Left lung (tissue), 10 donors: ENCODE results near the gene MYOCOS. TPM values are rescaled to one million over a fixed set of nuclear protein-coding genes. Genes with fewer than 3 reads are reported as not detected.

Source experiments
- ATAC-seq: fragments of 200-7000 bp; cut with Tn5 transposase; one replicate; pipeline ENCODE4 v1.9.1; 2020; ENCODE audit warnings: moderate library complexity
- DNase-seq, 4 donors: peaks; one replicate each; pipeline ENCODE4 v3.0.0-alpha.2; 2013 to 2020
- H3K27ac ChIP-seq, 2 donors: fragments of 200-600 bp; sonication (generic) in 1 of 2; one replicate each; pipeline versions ENCODE4 v1.5.0 to v1.8.0; 2020 to 2021
- H3K27me3 ChIP-seq, 2 donors: fragments of 200-600 bp; sonication (generic) in 1 of 2; one replicate each; pipeline versions ENCODE4 v1.5.0 to v1.8.0; 2020 to 2021
- H3K36me3 ChIP-seq, 2 donors: fragments of 200-600 bp; sonication (generic) in 1 of 2; one replicate each; pipeline versions ENCODE4 v1.5.0 to v1.8.0; 2020 to 2021
- H3K4me1 ChIP-seq, 2 donors: fragments of 200-600 bp; one replicate each; pipeline ENCODE4 v1.8.0; 2021
- H3K4me3 ChIP-seq, 2 donors: fragments of 200-600 bp; sonication (generic) in 1 of 2; one replicate each; pipeline versions ENCODE4 v1.5.0 to v1.8.0; 2020 to 2021; ENCODE audit warnings: mild to moderate bottlenecking in 1 of 2
- H3K9me3 ChIP-seq, 2 donors: fragments of 200-600 bp; sonication (generic) in 1 of 2; one replicate each; pipeline versions ENCODE4 v1.5.0 to v1.8.0; 2020 to 2021
- intact Hi-C, 2 donors: fragments of 100-400 bp; cut with DNase I; formaldehyde crosslinking; loops; one replicate each; pipeline versions ENCODE4 v1.11.2 to v1.14.2; 2022
- polyA plus RNA-seq, 6 donors: library from polyadenylated mRNA; unstranded; fragments of 120-200 nt; gene quantifications; one replicate each; pipeline ENCODE4 v1.2.1, GENCODE V29; 2013; ENCODE audit not compliant: insufficient read length in 6 of 6
- total RNA-seq, 2 donors: library from RNA; stranded (reverse); fragmentation: NEBNext Ultra II Directional; extraction: Animal tissue kit (Norgen Biotek cat#: 25700); gene quantifications; one replicate each; pipeline ENCODE4 v1.2.1, GENCODE V29; 2021
- TF ChIP-seq, protein P1 (sequence below), 2 donors: fragments of 200-600 bp; sonication (generic) in 1 of 2; IDR thresholded peaks; one replicate each; pipeline versions ENCODE4 v1.5.0 to v1.8.0; 2021; ENCODE audit warnings: antibody characterized with exemption in 2 of 2
- donor health status: DM: no; HTN: yes; CAD: no.
- donor health status: DM: no; HTN: no; CAD: no.

Gene MYOCOS
- total and polyA plus RNA-seq, 8 donors, result 0.13 to 0.31 (median 0.18) TPM; not detected in 2

- H3K27me3 ChIP-seq, result no peaks in the 10 kb centered on the region
- H3K27ac ChIP-seq, result no peak overlapping the region
- peaks cover 0 to 14% of the 10 kb centered on the region in 2 donors for H3K4me1 ChIP-seq
- H3K36me3 ChIP-seq, result no peaks in the 10 kb centered on the region
- no peak overlapping the region for H3K4me3 ChIP-seq
- intact Hi-C loops, result no loop called here
- H3K9me3 ChIP-seq, result no peaks in the 10 kb centered on the region
- no peak for ATAC-seq
- DNase-seq, result no peak
- TF ChIP-seq, protein P1, sequence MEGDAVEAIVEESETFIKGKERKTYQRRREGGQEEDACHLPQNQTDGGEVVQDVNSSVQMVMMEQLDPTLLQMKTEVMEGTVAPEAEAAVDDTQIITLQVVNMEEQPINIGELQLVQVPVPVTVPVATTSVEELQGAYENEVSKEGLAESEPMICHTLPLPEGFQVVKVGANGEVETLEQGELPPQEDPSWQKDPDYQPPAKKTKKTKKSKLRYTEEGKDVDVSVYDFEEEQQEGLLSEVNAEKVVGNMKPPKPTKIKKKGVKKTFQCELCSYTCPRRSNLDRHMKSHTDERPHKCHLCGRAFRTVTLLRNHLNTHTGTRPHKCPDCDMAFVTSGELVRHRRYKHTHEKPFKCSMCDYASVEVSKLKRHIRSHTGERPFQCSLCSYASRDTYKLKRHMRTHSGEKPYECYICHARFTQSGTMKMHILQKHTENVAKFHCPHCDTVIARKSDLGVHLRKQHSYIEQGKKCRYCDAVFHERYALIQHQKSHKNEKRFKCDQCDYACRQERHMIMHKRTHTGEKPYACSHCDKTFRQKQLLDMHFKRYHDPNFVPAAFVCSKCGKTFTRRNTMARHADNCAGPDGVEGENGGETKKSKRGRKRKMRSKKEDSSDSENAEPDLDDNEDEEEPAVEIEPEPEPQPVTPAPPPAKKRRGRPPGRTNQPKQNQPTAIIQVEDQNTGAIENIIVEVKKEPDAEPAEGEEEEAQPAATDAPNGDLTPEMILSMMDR (IDR thresholded peaks at IDR 0.05), result no peak
These were observed 20.2 kb downstream of the MYOCOS start for GRCh38 chr1:171642197-171642596.

GRCh38 chr1:171643156-171643555 lies 21.1 kb downstream of the MYOCOS start:
- H3K4me1 ChIP-seq, result peaks cover 0 to 14% of the 10 kb centered on the region in 2 donors
- no peaks in the 10 kb centered on the region for H3K36me3 ChIP-seq
- DNase-seq, result no peak
- H3K27me3 ChIP-seq, result no peaks in the 10 kb centered on the region
- no peak overlapping the region for H3K4me3 ChIP-seq
- no peak for ATAC-seq
- H3K27ac ChIP-seq, result peak overlapping the region in 1 of 2 donors; percentile 28
- no peaks in the 10 kb centered on the region for H3K9me3 ChIP-seq
- intact Hi-C loops, result no loop called here
- TF ChIP-seq, protein P1 (IDR thresholded peaks at IDR 0.05), result no peak

- H3K36me3 ChIP-seq, result no peaks in the 10 kb centered on the region
- TF ChIP-seq, protein P1 (IDR thresholded peaks at IDR 0.05), result peak; percentile 51 to 71
- no peak overlapping the region for H3K4me3 ChIP-seq
- H3K9me3 ChIP-seq, result no peaks in the 10 kb centered on the region
- H3K27ac ChIP-seq, result peak overlapping the region in 1 of 2 donors; percentile 20
- DNase-seq (peak in 3 of 4 donors; percentile 64 to 89 (median 65)), ATAC-seq (peak; percentile 96)
- intact Hi-C loops, result no loop called here
- no peaks in the 10 kb centered on the region for H3K27me3 ChIP-seq
- peaks cover 0 to 14% of the 10 kb centered on the region in 2 donors for H3K4me1 ChIP-seq
These were observed 22.9 kb downstream of the MYOCOS start for GRCh38 chr1:171644805-171645483.

DNA sequence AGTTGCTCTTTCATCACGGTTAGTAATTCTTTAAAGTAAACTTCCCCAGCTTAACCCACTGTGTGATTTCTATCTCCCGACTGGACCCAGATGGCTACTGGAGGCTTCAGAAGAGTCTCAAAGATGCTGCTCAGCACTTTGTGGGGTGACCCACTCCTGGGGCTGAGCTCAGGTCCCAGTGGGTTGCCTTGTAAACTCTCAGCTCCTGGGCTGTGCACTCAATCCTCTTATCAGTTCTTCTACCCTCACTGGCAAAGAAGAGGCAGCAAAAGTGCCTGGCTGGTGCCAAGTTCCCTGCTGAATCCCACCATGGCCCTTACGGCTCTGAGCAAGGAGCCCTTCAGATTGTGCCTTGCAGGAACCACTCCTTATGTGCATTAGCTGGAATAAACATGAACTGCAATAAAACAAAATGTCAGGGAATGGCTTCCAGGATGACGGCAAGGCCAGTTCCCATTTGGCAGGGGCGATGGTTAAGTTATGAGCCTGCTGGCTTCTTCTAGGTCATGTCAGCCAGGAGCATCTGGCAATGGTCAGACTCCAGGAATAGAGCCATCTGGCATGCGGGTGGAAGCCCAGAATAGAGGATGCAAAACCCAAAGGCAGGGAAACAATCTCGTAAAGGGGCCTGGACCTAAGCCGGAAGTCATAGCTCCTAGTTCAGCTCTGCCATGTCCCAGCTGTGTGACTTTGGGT lies 23.7 kb downstream of the MYOCOS start:
- intact Hi-C loops, result no loop called here
- peak in 1 of 4 donors; percentile 47 for DNase-seq
- Histone ChIP-seq H3K27me3 (no peaks in the 10 kb centered on the region), H3K9me3 (no peaks in the 10 kb centered on the region), H3K36me3 (no peaks in the 10 kb centered on the region), H3K4me1 (peaks cover 0 to 14% of the 10 kb centered on the region in 2 donors), H3K27ac (peak overlapping the region in 1 of 2 donors; percentile 20), H3K4me3 (no peak overlapping the region)
- ATAC-seq, result peak; percentile 46
- TF ChIP-seq, protein P1 (IDR thresholded peaks at IDR 0.05), result no peak

DNA sequence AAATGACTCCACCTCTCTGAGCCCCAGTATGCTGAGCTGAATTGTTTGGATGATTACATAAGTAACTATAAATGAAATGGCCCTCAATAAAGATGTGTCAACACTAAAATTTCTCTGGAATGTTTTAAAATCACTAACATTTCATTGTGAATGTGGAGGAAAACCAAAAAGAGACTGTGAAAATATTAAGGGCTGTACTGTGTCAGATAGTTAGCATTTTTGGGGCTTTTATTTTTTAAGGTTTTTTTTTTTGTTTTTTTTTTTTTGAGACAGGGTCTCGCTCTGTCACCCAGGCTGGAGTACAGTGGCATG lies 24.2 kb downstream of the MYOCOS start:
- Histone ChIP-seq H3K4me1 (peaks cover 0 to 14% of the 10 kb centered on the region in 2 donors), H3K27me3 (no peaks in the 10 kb centered on the region), H3K4me3 (no peak overlapping the region), H3K27ac (no peak overlapping the region), H3K36me3 (no peaks in the 10 kb centered on the region), H3K9me3 (no peaks in the 10 kb centered on the region)
- no peak for DNase-seq
- no peak for ATAC-seq
- intact Hi-C loops, result no loop called here
- TF ChIP-seq, protein P1 (IDR thresholded peaks at IDR 0.05), result no peak
